Prostate gland (tissue), 2 donors: Measurements from ENCODE around the gene GUCY2C. TPM values are rescaled to one million over a fixed set of nuclear protein-coding genes. Genes with fewer than 3 reads are reported as not detected.

ENCODE experiments used
- DNase-seq: peaks from one replicate; pipeline ENCODE4 v3.0.0-alpha.2; 2019; ENCODE audit warnings: low spot score
- H3K27ac ChIP-seq, 2 donors: fragments of 200-600 bp; sonication (generic); 2 replicates each; pipeline ENCODE4 v1.5.1; 2017 to 2019
- H3K27me3 ChIP-seq: fragments of 200-600 bp; sonication (generic); replicated peaks from 2 replicates; pipeline ENCODE4 v1.5.1; 2019; ENCODE audit not compliant: insufficient read depth
- H3K36me3 ChIP-seq, 2 donors: fragments of 200-600 bp; sonication (generic); 1 replicate in 1 of 2; 2 replicates in 1 of 2; pipeline versions ENCODE4 v1.5.1 to v1.8.1; 2017 to 2019
- H3K4me1 ChIP-seq: fragments of 200-600 bp; sonication (generic); replicated peaks from 2 replicates; pipeline ENCODE4 v1.5.1; 2019
- H3K4me3 ChIP-seq, 2 donors: fragments of 200-600 bp; sonication (generic); 2 replicates each; pipeline ENCODE4 v1.5.1; 2017 to 2019
- H3K9me3 ChIP-seq: fragments of 200-600 bp; sonication (generic); 2 replicates; pipeline ENCODE4 v1.5.1; 2017
- CTCF ChIP-seq, 4 experiments: fragments of 200-600 bp in 2 of 4; fragments of 450-650 bp in 2 of 4; sonication (generic) in 2 of 4; IDR thresholded peaks; 1 replicate in 3 of 4; 2 replicates in 1 of 4; pipeline ENCODE4 v1.5.1; 2016 to 2019; ENCODE audit warnings: antibody characterized with exemption in 4 of 4, mild to moderate bottlenecking in 2 of 4, moderate library complexity in 2 of 4
- POLR2A ChIP-seq: fragments of 450-650 bp; IDR thresholded peaks from one replicate; pipeline ENCODE4 v1.6.1; 2016; ENCODE audit warnings: antibody characterized with exemption, mild to moderate bottlenecking
- POLR2AphosphoS5 ChIP-seq: sonication (generic); formaldehyde crosslinking; IDR thresholded peaks from one replicate; pipeline ENCODE4 v1.6.1; 2017; ENCODE audit warnings: antibody characterized with exemption
- WGBS: methylation state at CpG from one replicate; pipeline ENCODE4 v1.1.5; 2018; 5-methylcytosine and 5-hydroxymethylcytosine counted together
- intact Hi-C: fragments of 100-400 bp; cut with DNase I; formaldehyde crosslinking; loops from one replicate; pipeline ENCODE4 v1.14.2; 2022
- total RNA-seq, 2 donors: library from RNA; depleted of rRNA; stranded (reverse); fragments of >200 nt; gene quantifications; one replicate each; pipeline ENCODE4 v1.1.0, GENCODE V29; 2016

The GUCY2C gene
- total RNA-seq, 2 donors from 2014 or later = 0.11 TPM; not detected in 1

- H3K27me3 ChIP-seq = no peaks in the 10 kb centered on the region
- H3K27ac ChIP-seq = no peak overlapping the region
- no peak overlapping the region for H3K4me3 ChIP-seq
- no peaks in the 10 kb centered on the region for H3K36me3 ChIP-seq
- intact Hi-C loops = no loop called here
- no peak for DNase-seq
- no peaks in the 10 kb centered on the region for H3K4me1 ChIP-seq
- WGBS = 80% methylated on average over 6 of the region's 6 CpGs
- no peaks in the 10 kb centered on the region for H3K9me3 ChIP-seq
- no peak for TF ChIP-seq CTCF (IDR thresholded peaks at IDR 0.05)
- TF ChIP-seq POLR2AphosphoS5 = no peak
- TF ChIP-seq POLR2A = no peak
These were observed 35.4 kb upstream of the GUCY2C start for GRCh38 chr12:14731821-14732220.

GRCh38 chr12:14729586-14729985 is 33.2 kb upstream of the GUCY2C start:
- Histone ChIP-seq H3K4me1 (no peaks in the 10 kb centered on the region), H3K9me3 (no peaks in the 10 kb centered on the region), H3K4me3 (no peak overlapping the region), H3K27ac (no peak overlapping the region), H3K36me3 (no peaks in the 10 kb centered on the region), H3K27me3 (no peaks in the 10 kb centered on the region)
- intact Hi-C loops = no loop called here
- no peak for DNase-seq
- TF ChIP-seq CTCF (IDR thresholded peaks at IDR 0.05) (no peak), POLR2A (no peak), POLR2AphosphoS5 (no peak)
- WGBS = 96% methylated on average over 1 of the region's 1 CpG

GRCh38 chr12:14723763-14724162 is 27.4 kb upstream of the GUCY2C start:
- Histone ChIP-seq H3K27me3 (no peaks in the 10 kb centered on the region), H3K36me3 (no peaks in the 10 kb centered on the region), H3K4me1 (no peaks in the 10 kb centered on the region), H3K9me3 (no peaks in the 10 kb centered on the region), H3K27ac (no peak overlapping the region), H3K4me3 (no peak overlapping the region)
- DNase-seq = peak; percentile 61
- 64% methylated on average over 4 of the region's 4 CpGs for WGBS
- intact Hi-C loops = no loop called here
- TF ChIP-seq POLR2A = no peak
- peak; percentile 70 for TF ChIP-seq POLR2AphosphoS5
- TF ChIP-seq CTCF (IDR thresholded peaks at IDR 0.05) = peak in 3 of 4 experiments; percentile 58 to 75 (median 67)

- Histone ChIP-seq H3K9me3 (no peaks in the 10 kb centered on the region), H3K27ac (no peak overlapping the region), H3K4me3 (no peak overlapping the region), H3K27me3 (no peaks in the 10 kb centered on the region), H3K36me3 (no peaks in the 10 kb centered on the region), H3K4me1 (no peaks in the 10 kb centered on the region)
- intact Hi-C loops = no loop called here
- peak; percentile 13 for DNase-seq
- WGBS = 43% methylated on average over 1 of the region's 1 CpG
- TF ChIP-seq CTCF (IDR thresholded peaks at IDR 0.05) (peak in 3 of 4 experiments; percentile 35 to 43 (median 40)), POLR2AphosphoS5 (no peak), POLR2A (no peak)
These were observed 20.5 kb upstream of the GUCY2C start for GRCh38 chr12:14716848-14717444.

- Histone ChIP-seq H3K4me3 (no peak overlapping the region), H3K36me3 (no peaks in the 10 kb centered on the region), H3K27ac (no peak overlapping the region), H3K4me1 (no peaks in the 10 kb centered on the region), H3K9me3 (no peaks in the 10 kb centered on the region), H3K27me3 (no peaks in the 10 kb centered on the region)
- intact Hi-C loops = no loop called here
- WGBS = 67% methylated on average over 6 of the region's 6 CpGs
- no peak for TF ChIP-seq POLR2A
- no peak for TF ChIP-seq POLR2AphosphoS5
- TF ChIP-seq CTCF (IDR thresholded peaks at IDR 0.05) = no peak
- DNase-seq = no peak
These were observed 18.0 kb upstream of the GUCY2C start for GRCh38 chr12:14714437-14714836.
